ENCODE results near the gene LCN1. TPM values are rescaled to one million over a fixed set of nuclear protein-coding genes. Genes with fewer than 3 reads are reported as not detected.

Gene LCN1
- total RNA-seq, 1 donor from 2014 or later, result not detected

DNA sequence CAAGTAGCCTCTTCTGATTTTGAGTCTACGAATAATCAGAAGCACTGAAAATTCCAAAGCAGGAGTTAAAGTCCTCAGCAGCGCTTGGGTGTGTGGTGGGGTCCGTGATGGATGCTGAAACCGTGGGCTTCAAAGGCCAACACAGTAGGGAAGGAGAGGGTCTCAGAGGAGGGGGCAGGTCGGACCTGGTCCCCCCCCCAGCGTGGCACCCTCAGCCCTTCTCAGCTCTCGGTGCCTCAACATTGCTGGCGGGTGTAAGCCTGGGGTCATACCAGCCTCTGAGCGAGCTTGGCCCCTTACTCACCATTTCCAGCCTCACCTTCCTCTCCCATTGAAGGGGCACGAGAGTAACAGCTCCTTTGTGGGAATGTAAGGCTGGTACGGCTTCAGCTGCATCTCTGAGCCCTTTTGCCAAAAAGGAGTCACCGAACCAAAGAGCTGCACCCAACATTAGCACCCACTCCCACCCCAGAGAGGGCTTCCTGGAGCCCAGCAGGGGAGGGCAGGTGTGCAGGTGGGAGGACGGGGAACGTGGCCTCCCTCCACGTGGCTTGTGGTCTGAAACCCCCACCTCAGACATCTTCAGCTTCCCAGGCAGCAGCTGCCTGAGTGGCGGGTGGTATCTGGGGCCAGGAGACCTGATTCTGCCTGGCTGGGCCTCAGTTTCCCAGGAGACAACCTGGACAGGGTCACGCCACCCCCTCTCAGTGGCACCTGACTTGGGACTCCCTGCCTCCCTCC lies 6.7 kb upstream of the LCN1 start:
- H3K27me3 ChIP-seq, result no peaks in the 10 kb centered on the region
- H3K36me3 ChIP-seq, result no peaks in the 10 kb centered on the region
- H3K4me3 ChIP-seq, result no peak overlapping the region
- H3K4me1 ChIP-seq, result no peaks in the 10 kb centered on the region
- no peak overlapping the region for H3K27ac ChIP-seq
- H3K9me3 ChIP-seq, result no peaks in the 10 kb centered on the region
- TF ChIP-seq CTCF (IDR thresholded peaks at IDR 0.05), result no peak
- no peak for DNase-seq (ENCODE audit: low spot score in 2 of 2)
- intact Hi-C loops (cut with DNase I), result no loop called here

- H3K27me3 ChIP-seq, result no peaks in the 10 kb centered on the region
- DNase-seq (ENCODE audit: low spot score in 2 of 2), result peak in 1 of 2 donors; percentile 5
- no peak overlapping the region for H3K4me3 ChIP-seq
- H3K9me3 ChIP-seq, result no peaks in the 10 kb centered on the region
- no peak for TF ChIP-seq CTCF (IDR thresholded peaks at IDR 0.05)
- no peak overlapping the region for H3K27ac ChIP-seq
- no peaks in the 10 kb centered on the region for H3K36me3 ChIP-seq
- H3K4me1 ChIP-seq, result no peaks in the 10 kb centered on the region
- intact Hi-C loops (cut with DNase I), result no loop called here
Observed at GRCh38 chr9:135515083-135515951, 5.9 kb upstream of the LCN1 start.

DNA sequence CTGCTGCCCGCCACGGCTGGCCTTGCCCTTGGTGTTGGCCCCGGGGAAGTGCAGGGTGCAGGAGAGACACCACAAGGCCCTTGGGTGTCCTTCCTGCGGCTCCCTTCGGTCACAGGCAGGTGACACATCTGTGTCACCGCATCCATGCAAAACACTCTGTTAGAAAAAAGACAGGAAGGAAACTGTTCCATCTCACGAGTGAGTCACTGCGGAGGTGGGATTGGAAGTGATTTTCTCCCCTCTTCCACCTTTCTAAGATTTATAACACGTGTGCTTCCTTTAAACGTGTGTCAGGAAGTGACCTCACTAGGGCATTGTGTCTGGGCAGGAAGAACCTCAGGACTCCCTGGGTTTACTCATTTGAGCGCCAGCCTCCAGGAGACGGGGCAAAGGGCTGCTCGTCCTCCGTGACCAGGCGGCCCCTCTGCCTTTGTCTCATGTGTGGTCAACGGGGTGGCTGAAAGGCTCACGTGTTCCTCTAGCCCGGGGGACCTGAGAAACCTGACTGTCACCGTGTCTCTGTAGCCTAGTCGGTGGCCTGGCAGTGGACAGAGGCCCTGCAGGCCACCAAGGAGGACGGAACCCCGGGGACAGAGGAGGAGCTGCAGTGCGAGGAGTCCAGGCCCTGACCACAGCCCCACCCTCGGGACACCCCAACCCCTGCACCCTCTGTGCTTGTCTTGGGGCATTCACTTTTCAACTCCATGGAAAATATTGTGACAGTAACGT lies 4.9 kb upstream of the LCN1 start:
- intact Hi-C loops (cut with DNase I), result no loop called here
- H3K27me3 ChIP-seq, result no peaks in the 10 kb centered on the region
- no peak for TF ChIP-seq CTCF (IDR thresholded peaks at IDR 0.05)
- no peak overlapping the region for H3K4me3 ChIP-seq
- no peak overlapping the region for H3K27ac ChIP-seq
- H3K36me3 ChIP-seq, result no peaks in the 10 kb centered on the region
- H3K4me1 ChIP-seq, result no peaks in the 10 kb centered on the region
- no peaks in the 10 kb centered on the region for H3K9me3 ChIP-seq
- peak in 1 of 2 donors; percentile 5 for DNase-seq (ENCODE audit: low spot score in 2 of 2)

DNA sequence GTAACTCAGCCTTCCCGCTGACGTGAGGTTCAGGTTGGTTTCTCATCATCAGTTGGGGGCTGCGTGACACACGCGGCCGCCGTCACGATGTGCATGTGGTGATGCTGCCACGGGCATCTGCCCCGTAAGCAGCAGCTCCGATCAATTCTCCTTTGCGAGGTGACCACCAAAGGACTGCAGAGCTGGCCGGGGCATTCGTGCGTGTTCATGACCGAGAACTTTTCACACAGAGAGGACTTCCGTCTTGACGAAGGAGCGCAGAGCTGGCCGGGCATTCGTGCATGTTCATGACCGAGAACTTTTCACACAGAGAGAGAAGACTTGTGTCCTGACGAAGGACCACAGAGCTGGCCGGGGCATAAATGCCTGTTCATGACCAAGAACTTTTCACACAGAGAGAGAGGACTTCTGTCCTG lies 3.8 kb upstream of the LCN1 start:
- Histone ChIP-seq H3K27me3 (no peaks in the 10 kb centered on the region), H3K27ac (no peak overlapping the region), H3K36me3 (no peaks in the 10 kb centered on the region), H3K4me1 (no peaks in the 10 kb centered on the region), H3K9me3 (no peaks in the 10 kb centered on the region), H3K4me3 (no peak overlapping the region)
- intact Hi-C loops (cut with DNase I), result no loop called here
- peak in 1 of 2 donors; percentile 46 for DNase-seq (ENCODE audit: low spot score in 2 of 2)
- TF ChIP-seq CTCF (IDR thresholded peaks at IDR 0.05), result no peak

DNA sequence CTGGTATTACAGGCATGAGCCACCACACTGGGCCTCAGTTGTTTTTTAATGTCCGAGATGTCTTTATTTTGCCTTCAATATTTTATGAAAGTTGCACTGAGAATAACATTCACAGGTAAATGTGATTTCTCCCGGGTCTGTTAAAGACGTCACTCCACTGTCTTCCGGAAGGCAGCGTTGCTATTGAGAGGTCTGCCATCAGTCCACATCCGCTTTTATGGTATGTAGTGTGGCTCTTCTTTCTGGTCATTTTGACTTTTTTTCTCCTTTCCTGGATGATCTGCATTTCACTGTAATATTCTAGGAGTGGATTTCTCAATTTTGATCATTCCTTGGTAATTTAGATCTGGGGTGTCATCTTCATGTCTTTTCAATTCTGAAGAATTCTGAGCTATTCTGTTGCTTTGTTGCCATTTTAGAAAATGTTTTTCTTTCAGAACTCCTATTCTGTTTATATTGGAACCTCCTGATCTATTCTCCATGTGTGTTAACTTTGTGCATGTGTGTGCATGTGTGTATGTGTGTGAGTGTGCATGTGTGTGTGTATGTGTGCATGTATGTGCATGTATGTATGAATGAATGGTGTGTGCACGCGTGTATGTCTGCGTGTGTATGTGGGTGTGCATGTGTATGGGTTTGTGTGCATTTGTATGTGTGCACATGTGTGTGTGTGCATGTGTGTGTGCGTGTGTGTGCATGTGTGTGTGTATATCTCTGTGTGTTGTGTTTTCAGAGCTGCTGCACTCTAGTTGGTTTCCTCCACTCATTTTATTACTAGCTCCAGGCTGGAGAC lies 1.9 kb upstream of the LCN1 start:
- DNase-seq (ENCODE audit: low spot score in 2 of 2), result no peak

More for the DNA sequence above, 1.9 kb upstream of the LCN1 start:
- Histone ChIP-seq H3K9me3 (no peaks in the 10 kb centered on the region), H3K36me3 (no peaks in the 10 kb centered on the region), H3K4me1 (no peaks in the 10 kb centered on the region), H3K27ac (no peak overlapping the region), H3K27me3 (no peaks in the 10 kb centered on the region), H3K4me3 (no peak overlapping the region)
- intact Hi-C loops (cut with DNase I), result no loop called here
- no peak for TF ChIP-seq CTCF (IDR thresholded peaks at IDR 0.05)

Measured in ascending aorta (tissue), 2 donors.